ENCODE results near the gene HNRNPH2.

HNRNPH2 gene

GRCh38 chrX:101452056-101452455, 44.0 kb downstream of the HNRNPH2 start:
- in situ Hi-C loops (cut with HindIII; ENCODE audit: low sequenced_read_pairs), result no loop called here

- in situ Hi-C loops (cut with HindIII; ENCODE audit: low sequenced_read_pairs), result no loop called here
Observed at GRCh38 chrX:101460669-101461068, 52.6 kb downstream of the HNRNPH2 start.

GRCh38 chrX:101462892-101463291, 54.9 kb downstream of the HNRNPH2 start:
- in situ Hi-C loops (cut with HindIII; ENCODE audit: low sequenced_read_pairs), result no loop called here

Measured in DLD1 (cell line).